ENCODE results near the gene TGM6. TPM values are rescaled to one million over a fixed set of nuclear protein-coding genes. Genes with fewer than 3 reads are reported as not detected.

Gene TGM6
- total RNA-seq = not detected
- 0 reads per million in 2 donors for total RNA-seq

- no peaks in the 10 kb centered on the region for H3K9me3 ChIP-seq (ENCODE audit: control insufficient read depth, low read length, poor library complexity, severe bottlenecking)
- H3K36me3 Mint-ChIP-seq (ENCODE audit: low read depth) = no peaks in the 10 kb centered on the region
- no peak within 1 kb of the TSS for H3K27ac Mint-ChIP-seq
- peak within 1 kb of the TSS; percentile 84 for H3K4me3 Mint-ChIP-seq
- H3K4me1 Mint-ChIP-seq = peaks cover 24% of the 10 kb centered on the region
- DNase-seq (no peak), ATAC-seq (no peak)
- no peaks in the 10 kb centered on the region for H3K27me3 Mint-ChIP-seq
Observed at GRCh38 chr20:2380601-2381000, at the start of gene TGM6. TSS of gene TGM6 (plus strand) at chr20:2380901. CDS start at chr20:2380969, 68 bp downstream.

GRCh38 chr20:2331106-2331505, 49.6 kb upstream of the TGM6 start:
- Mint-ChIP-seq H3K27me3 (peaks cover 48% of the 10 kb centered on the region), H3K36me3 (ENCODE audit: low read depth) (peaks cover 2% of the 10 kb centered on the region), H3K4me1 (no peaks in the 10 kb centered on the region), H3K27ac (no peak overlapping the region), H3K4me3 (no peak overlapping the region)
- ATAC-seq (no peak), DNase-seq (no peak)
- H3K9me3 ChIP-seq (ENCODE audit: control insufficient read depth, low read length, poor library complexity, severe bottlenecking) = no peaks in the 10 kb centered on the region

GRCh38 chr20:2331901-2332565, 48.7 kb upstream of the TGM6 start:
- Mint-ChIP-seq H3K4me3 (no peak overlapping the region), H3K27ac (no peak overlapping the region), H3K4me1 (no peaks in the 10 kb centered on the region), H3K27me3 (peaks cover 39% of the 10 kb centered on the region), H3K36me3 (ENCODE audit: low read depth) (no peaks in the 10 kb centered on the region)
- no peaks in the 10 kb centered on the region for H3K9me3 ChIP-seq (ENCODE audit: control insufficient read depth, low read length, poor library complexity, severe bottlenecking)
- ATAC-seq (no peak), DNase-seq (no peak)

- DNase-seq = no peak
- no peaks in the 10 kb centered on the region for H3K9me3 ChIP-seq (ENCODE audit: control insufficient read depth, low read length, poor library complexity, severe bottlenecking)
- no peak for ATAC-seq
- Mint-ChIP-seq H3K4me1 (peaks cover 2% of the 10 kb centered on the region), H3K27me3 (peaks cover 32% of the 10 kb centered on the region), H3K4me3 (no peak overlapping the region), H3K27ac (no peak overlapping the region), H3K36me3 (ENCODE audit: low read depth) (peaks cover 2% of the 10 kb centered on the region)
Observed at GRCh38 chr20:2332711-2333110, 48.0 kb upstream of the TGM6 start.

- H3K36me3 Mint-ChIP-seq (ENCODE audit: low read depth) = peaks cover 2% of the 10 kb centered on the region
- H3K27ac Mint-ChIP-seq = no peak overlapping the region
- peaks cover 2% of the 10 kb centered on the region for H3K4me1 Mint-ChIP-seq
- DNase-seq = no peak
- H3K27me3 Mint-ChIP-seq = peaks cover 24% of the 10 kb centered on the region
- ATAC-seq = no peak
- H3K9me3 ChIP-seq (ENCODE audit: control insufficient read depth, low read length, poor library complexity, severe bottlenecking) = no peaks in the 10 kb centered on the region
- no peak overlapping the region for H3K4me3 Mint-ChIP-seq
Observed at GRCh38 chr20:2333821-2334220, 46.9 kb upstream of the TGM6 start.

GRCh38 chr20:2335096-2335870, 45.4 kb upstream of the TGM6 start:
- peaks cover 2% of the 10 kb centered on the region for H3K36me3 Mint-ChIP-seq (ENCODE audit: low read depth)
- no peaks in the 10 kb centered on the region for H3K9me3 ChIP-seq (ENCODE audit: control insufficient read depth, low read length, poor library complexity, severe bottlenecking)
- H3K4me1 Mint-ChIP-seq = peaks cover 2% of the 10 kb centered on the region
- no peak for ATAC-seq
- peaks cover 16% of the 10 kb centered on the region for H3K27me3 Mint-ChIP-seq
- no peak overlapping the region for H3K27ac Mint-ChIP-seq
- no peak for DNase-seq
- H3K4me3 Mint-ChIP-seq = no peak overlapping the region

- Mint-ChIP-seq H3K27ac (no peak overlapping the region), H3K27me3 (peaks cover 24% of the 10 kb centered on the region), H3K4me3 (no peak overlapping the region), H3K4me1 (peaks cover 2% of the 10 kb centered on the region), H3K36me3 (ENCODE audit: low read depth) (peaks cover 2% of the 10 kb centered on the region)
- DNase-seq (no peak), ATAC-seq (no peak)
- H3K9me3 ChIP-seq (ENCODE audit: control insufficient read depth, low read length, poor library complexity, severe bottlenecking) = no peaks in the 10 kb centered on the region
Observed at GRCh38 chr20:2336471-2336870, 44.2 kb upstream of the TGM6 start.

GRCh38 chr20:2337142-2337541, 43.6 kb upstream of the TGM6 start:
- Mint-ChIP-seq H3K27ac (no peak overlapping the region), H3K36me3 (ENCODE audit: low read depth) (peaks cover 2% of the 10 kb centered on the region), H3K27me3 (peaks cover 31% of the 10 kb centered on the region), H3K4me3 (no peak overlapping the region), H3K4me1 (peaks cover 2% of the 10 kb centered on the region)
- no peaks in the 10 kb centered on the region for H3K9me3 ChIP-seq (ENCODE audit: control insufficient read depth, low read length, poor library complexity, severe bottlenecking)
- no peak for ATAC-seq
- DNase-seq = no peak

GRCh38 chr20:2338411-2339066, 42.2 kb upstream of the TGM6 start:
- DNase-seq (no peak), ATAC-seq (no peak)
- Mint-ChIP-seq H3K4me1 (peaks cover 2% of the 10 kb centered on the region), H3K36me3 (ENCODE audit: low read depth) (peaks cover 4% of the 10 kb centered on the region), H3K4me3 (no peak overlapping the region), H3K27ac (no peak overlapping the region), H3K27me3 (peaks cover 29% of the 10 kb centered on the region)
- no peaks in the 10 kb centered on the region for H3K9me3 ChIP-seq (ENCODE audit: control insufficient read depth, low read length, poor library complexity, severe bottlenecking)

- H3K9me3 ChIP-seq (ENCODE audit: control insufficient read depth, low read length, poor library complexity, severe bottlenecking) = no peaks in the 10 kb centered on the region
- Mint-ChIP-seq H3K4me3 (no peak overlapping the region), H3K4me1 (peaks cover 2% of the 10 kb centered on the region), H3K36me3 (ENCODE audit: low read depth) (peaks cover 4% of the 10 kb centered on the region), H3K27ac (no peak overlapping the region), H3K27me3 (peaks cover 22% of the 10 kb centered on the region)
- DNase-seq = no peak
- no peak for ATAC-seq
Observed at GRCh38 chr20:2340136-2340535, 40.6 kb upstream of the TGM6 start.

- no peak overlapping the region for H3K4me3 Mint-ChIP-seq
- no peak overlapping the region for H3K27ac Mint-ChIP-seq
- DNase-seq = no peak
- H3K27me3 Mint-ChIP-seq = peaks cover 27% of the 10 kb centered on the region
- no peaks in the 10 kb centered on the region for H3K9me3 ChIP-seq (ENCODE audit: control insufficient read depth, low read length, poor library complexity, severe bottlenecking)
- H3K4me1 Mint-ChIP-seq = peaks cover 5% of the 10 kb centered on the region
- no peak for ATAC-seq
- peaks cover 4% of the 10 kb centered on the region for H3K36me3 Mint-ChIP-seq (ENCODE audit: low read depth)
Observed at GRCh38 chr20:2340823-2341222, 39.9 kb upstream of the TGM6 start.

- H3K4me3 Mint-ChIP-seq = no peak overlapping the region
- DNase-seq (no peak), ATAC-seq (no peak)
- H3K27me3 Mint-ChIP-seq = peaks cover 28% of the 10 kb centered on the region
- H3K9me3 ChIP-seq (ENCODE audit: control insufficient read depth, low read length, poor library complexity, severe bottlenecking) = no peaks in the 10 kb centered on the region
- H3K27ac Mint-ChIP-seq = no peak overlapping the region
- peaks cover 4% of the 10 kb centered on the region for H3K36me3 Mint-ChIP-seq (ENCODE audit: low read depth)
- H3K4me1 Mint-ChIP-seq = peaks cover 5% of the 10 kb centered on the region
Observed at GRCh38 chr20:2341336-2341735, 39.4 kb upstream of the TGM6 start.

- Mint-ChIP-seq H3K27ac (no peak overlapping the region), H3K4me1 (peaks cover 5% of the 10 kb centered on the region), H3K36me3 (ENCODE audit: low read depth) (peaks cover 4% of the 10 kb centered on the region), H3K4me3 (no peak overlapping the region), H3K27me3 (peaks cover 28% of the 10 kb centered on the region)
- no peak for ATAC-seq
- DNase-seq = no peak
- no peaks in the 10 kb centered on the region for H3K9me3 ChIP-seq (ENCODE audit: control insufficient read depth, low read length, poor library complexity, severe bottlenecking)
Observed at GRCh38 chr20:2342243-2342642, 38.5 kb upstream of the TGM6 start.
